AG09309 (cell line): ENCODE results near the gene CRHR2.

Source experiments
- DNase-seq: peaks from one replicate; pipeline ENCODE4 v3.0.0-alpha.2; 2010; ENCODE audit warnings: low read depth
- H3K4me3 ChIP-seq: 2 replicates; pipeline ENCODE4 v1.5.1; 2011; ENCODE audit warnings: mild to moderate bottlenecking, low read depth, low read length, moderate library complexity; ENCODE audit not compliant: control insufficient read depth
- TF ChIP-seq, protein P1 (sequence below): IDR thresholded peaks from 2 replicates; pipeline ENCODE4 v1.5.1; 2011; ENCODE audit warnings: mild to moderate bottlenecking, low read depth, low read length, inconsistent platforms; ENCODE audit not compliant: insufficient read depth, control insufficient read depth; ENCODE audit errors: missing control alignments

Gene CRHR2

DNA sequence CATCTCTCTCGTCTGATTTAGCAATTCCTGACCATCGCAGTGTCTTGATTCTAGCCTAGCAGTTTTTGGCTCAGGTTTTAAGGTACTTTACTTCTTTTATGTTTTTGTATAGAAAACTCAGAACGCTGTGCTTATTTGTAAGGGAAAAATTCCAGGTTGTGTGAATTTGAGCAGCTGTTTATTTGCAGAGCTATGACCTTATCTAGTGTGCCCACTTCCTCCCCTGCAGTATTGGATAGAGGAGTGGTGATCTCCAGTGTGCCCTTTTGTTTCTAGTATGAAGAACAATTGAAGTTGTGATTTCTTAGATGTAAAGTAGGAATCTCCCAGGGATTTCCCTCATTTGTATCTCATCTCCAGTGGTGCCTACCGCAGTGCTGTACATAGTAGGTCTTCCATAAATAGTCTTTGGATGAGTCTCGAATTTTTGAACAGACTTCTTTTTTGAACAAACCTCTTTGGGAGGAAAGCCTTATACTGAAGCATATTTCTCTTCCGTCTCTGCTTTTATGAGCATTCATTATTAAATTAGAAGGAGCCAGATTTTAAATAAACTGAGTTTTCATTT is 47.5 kb downstream of the CRHR2 start:
- TF ChIP-seq, protein P1, sequence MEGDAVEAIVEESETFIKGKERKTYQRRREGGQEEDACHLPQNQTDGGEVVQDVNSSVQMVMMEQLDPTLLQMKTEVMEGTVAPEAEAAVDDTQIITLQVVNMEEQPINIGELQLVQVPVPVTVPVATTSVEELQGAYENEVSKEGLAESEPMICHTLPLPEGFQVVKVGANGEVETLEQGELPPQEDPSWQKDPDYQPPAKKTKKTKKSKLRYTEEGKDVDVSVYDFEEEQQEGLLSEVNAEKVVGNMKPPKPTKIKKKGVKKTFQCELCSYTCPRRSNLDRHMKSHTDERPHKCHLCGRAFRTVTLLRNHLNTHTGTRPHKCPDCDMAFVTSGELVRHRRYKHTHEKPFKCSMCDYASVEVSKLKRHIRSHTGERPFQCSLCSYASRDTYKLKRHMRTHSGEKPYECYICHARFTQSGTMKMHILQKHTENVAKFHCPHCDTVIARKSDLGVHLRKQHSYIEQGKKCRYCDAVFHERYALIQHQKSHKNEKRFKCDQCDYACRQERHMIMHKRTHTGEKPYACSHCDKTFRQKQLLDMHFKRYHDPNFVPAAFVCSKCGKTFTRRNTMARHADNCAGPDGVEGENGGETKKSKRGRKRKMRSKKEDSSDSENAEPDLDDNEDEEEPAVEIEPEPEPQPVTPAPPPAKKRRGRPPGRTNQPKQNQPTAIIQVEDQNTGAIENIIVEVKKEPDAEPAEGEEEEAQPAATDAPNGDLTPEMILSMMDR: no peak
- H3K4me3 ChIP-seq: no peak overlapping the region
- no peak for DNase-seq

DNA sequence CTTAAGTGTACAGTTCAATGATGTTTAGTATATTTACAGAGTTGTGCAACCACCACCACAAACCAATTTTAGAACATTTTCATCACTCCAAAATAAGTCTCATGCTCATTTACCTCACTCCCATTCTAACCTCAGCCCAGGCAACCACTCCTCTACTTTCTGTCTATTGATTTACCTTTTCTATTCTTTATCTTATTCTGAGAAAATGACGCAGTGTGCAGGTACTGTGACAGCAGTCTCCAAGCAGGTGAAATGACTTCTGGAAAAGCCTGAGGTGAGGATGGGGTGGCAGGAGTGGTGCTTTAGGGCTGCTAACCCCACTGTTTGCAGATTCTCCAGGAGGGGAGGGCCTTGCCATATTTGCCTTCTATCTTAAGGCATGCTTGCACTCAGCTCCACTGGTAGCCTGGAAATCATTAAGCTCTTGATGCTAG is 48.0 kb downstream of the CRHR2 start:
- TF ChIP-seq, protein P1: no peak
- H3K4me3 ChIP-seq: no peak overlapping the region
- DNase-seq: no peak

GRCh38 chr7:30633223-30633622 is 49.0 kb downstream of the CRHR2 start:
- no peak overlapping the region for H3K4me3 ChIP-seq
- no peak for DNase-seq
- TF ChIP-seq, protein P1: no peak

- TF ChIP-seq, protein P1: no peak
- H3K4me3 ChIP-seq: no peak overlapping the region
These were observed 51.3 kb downstream of the CRHR2 start for GRCh38 chr7:30630986-30631385.

DNA sequence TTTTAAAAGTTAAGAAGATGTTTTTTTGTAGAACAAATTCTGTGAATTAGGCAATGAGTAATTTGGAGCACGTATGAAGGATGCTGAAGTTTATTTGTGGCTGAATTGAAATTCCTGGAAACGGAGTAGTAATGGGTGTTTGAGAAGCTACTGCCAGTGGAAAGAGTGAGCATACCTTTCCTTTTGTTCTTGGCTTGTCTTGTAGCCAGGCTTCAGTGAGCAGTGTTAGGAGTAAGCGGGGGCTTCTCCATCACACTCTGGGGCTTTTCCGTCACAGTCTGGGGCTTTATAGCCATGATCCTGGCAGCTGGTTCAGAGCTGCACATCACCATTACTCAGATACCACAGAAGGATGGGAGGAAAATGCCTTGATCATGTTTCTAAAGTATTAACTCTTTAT is 55.2 kb downstream of the CRHR2 start:
- no peak for DNase-seq
- TF ChIP-seq, protein P1: no peak
- no peak overlapping the region for H3K4me3 ChIP-seq

More at GRCh38 chr7:30630986-30631385, 51.3 kb downstream of the CRHR2 start:
- no peak for DNase-seq

GRCh38 chr7:30625283-30625682 is 57.0 kb downstream of the CRHR2 start:
- TF ChIP-seq, protein P1: no peak
- no peak for DNase-seq
- H3K4me3 ChIP-seq: no peak overlapping the region

GRCh38 chr7:30618961-30619360 is 63.3 kb downstream of the CRHR2 start:
- TF ChIP-seq, protein P1: no peak
- DNase-seq: no peak
- no peak overlapping the region for H3K4me3 ChIP-seq
